B cell (primary cell): ENCODE data around the gene GNA15. TPM values are rescaled to one million over a fixed set of nuclear protein-coding genes. Genes with fewer than 3 reads are reported as not detected.

Source experiments
- ATAC-seq: fragments of 200-7000 bp; cut with Tn5 transposase; one replicate; pipeline ENCODE4 v1.10.0; 2021; ENCODE audit warnings: low read depth, mild to moderate bottlenecking, moderate number of reproducible peaks, moderate library complexity
- CTCF ChIA-PET: fragments of 350-600 bp; sonication (Branson Sonifier 250); formaldehyde crosslinking; loops from one replicate; lab custom pipeline; 2021; ENCODE audit warnings: antibody characterized with exemption, inconsistent platforms; lab: Charles Lee
- POLR2A ChIA-PET: fragments of 350-600 bp; sonication (Branson Sonifier 250); formaldehyde crosslinking; loops from one replicate; lab custom pipeline; 2021; ENCODE audit warnings: antibody characterized with exemption; lab: Charles Lee
- DNase-seq: peaks from one replicate; pipeline ENCODE4 v3.0.0; 2013
- H2AFZ ChIP-seq: 2 replicates; pipeline ENCODE4 v1.6.1; 2012; ENCODE audit warnings: mild to moderate bottlenecking, low read depth, low read length; ENCODE audit not compliant: insufficient read depth, poor library complexity, severe bottlenecking
- H3K27ac ChIP-seq, 2 donors: 1 replicate in 1 of 2; 2 replicates in 1 of 2; pipeline ENCODE4 v1.5.1; 2012 to 2013; ENCODE audit warnings: low read length in 2 of 2, mild to moderate bottlenecking in 2 of 2, moderate library complexity in 1 of 2
- H3K27me3 ChIP-seq, 4 experiments: fragments of 200-600 bp in 1 of 4; sonication (generic) in 1 of 4; replicated peaks in 1 of 4; 1 replicate in 2 of 4; 2 replicates in 2 of 4; pipeline versions ENCODE4 v1.6.1 to v1.7.0; 2013 to 2016; ENCODE audit warnings: low read length in 3 of 4, mild to moderate bottlenecking in 2 of 4, mixed read lengths in 1 of 4, moderate library complexity in 1 of 4; ENCODE audit not compliant: insufficient read depth in 4 of 4, control insufficient read depth in 3 of 4; ENCODE audit errors: control extremely low read depth in 1 of 4
- H3K36me3 ChIP-seq, 2 experiments: replicated peaks in 1 of 2; 1 replicate in 1 of 2; 2 replicates in 1 of 2; pipeline versions ENCODE4 v1.6.1 to v1.7.1; 2013; ENCODE audit warnings: low read length in 1 of 2; ENCODE audit not compliant: insufficient read depth in 2 of 2, control insufficient read depth in 1 of 2; ENCODE audit errors: control extremely low read depth in 1 of 2, extremely low read depth in 1 of 2
- H3K4me1 ChIP-seq, 2 donors: fragments of 200-600 bp in 1 of 2; sonication (generic) in 1 of 2; 1 replicate in 1 of 2; 2 replicates in 1 of 2; pipeline versions ENCODE4 v1.5.1 to v1.6.1; 2013 to 2017; ENCODE audit warnings: low read length in 2 of 2; ENCODE audit not compliant: control insufficient read depth in 2 of 2, insufficient read depth in 2 of 2
- H3K4me2 ChIP-seq: replicated peaks from 2 replicates; pipeline ENCODE3; 2012; ENCODE audit warnings: mild to moderate bottlenecking, low read depth, low read length; ENCODE audit not compliant: poor library complexity, severe bottlenecking
- H3K4me3 ChIP-seq, 5 experiments: fragments of 200-600 bp in 1 of 5; sonication (generic) in 1 of 5; 1 replicate in 3 of 5; 2 replicates in 2 of 5; pipeline versions ENCODE4 v1.5.1 to v1.7.0; 2011 to 2016; ENCODE audit warnings: low read length in 4 of 5, mild to moderate bottlenecking in 4 of 5, low read depth in 2 of 5, control low read depth in 1 of 5, moderate library complexity in 1 of 5; ENCODE audit not compliant: insufficient read depth in 1 of 5; ENCODE audit errors: control extremely low read depth in 1 of 5, extremely low read depth in 1 of 5
- H3K79me2 ChIP-seq: fragments of 200-600 bp; sonication (generic); one replicate; pipeline ENCODE4 v1.6.0; 2016; ENCODE audit warnings: low read length; ENCODE audit not compliant: control insufficient read depth, insufficient read depth
- H3K9ac ChIP-seq: fragments of 200-600 bp; sonication (generic); 2 replicates; pipeline ENCODE4 v1.6.1; 2017; ENCODE audit warnings: mild to moderate bottlenecking, low read length, moderate library complexity
- H3K9me3 ChIP-seq, 3 donors: one replicate each; pipeline versions ENCODE4 v1.6.1 to v1.7.1; 2013; ENCODE audit warnings: low read length in 2 of 3; ENCODE audit not compliant: control insufficient read depth in 2 of 3, insufficient read depth in 1 of 3; ENCODE audit errors: control extremely low read depth in 1 of 3
- H4K20me1 ChIP-seq: 2 replicates; pipeline ENCODE4 v1.6.0; 2012; ENCODE audit warnings: mild to moderate bottlenecking, low read length; ENCODE audit not compliant: insufficient read depth, control insufficient read depth, poor library complexity, severe bottlenecking
- H3K27ac Mint-ChIP-seq: one replicate; pipeline ENCODE4 v1.8.0; 2021; ENCODE audit warnings: mixed read lengths
- H3K27me3 Mint-ChIP-seq: one replicate; pipeline ENCODE4 v1.8.0; 2021; ENCODE audit warnings: mixed read lengths
- H3K4me1 Mint-ChIP-seq: one replicate; pipeline ENCODE4 v1.8.0; 2021; ENCODE audit warnings: mixed read lengths
- H3K4me3 Mint-ChIP-seq: one replicate; pipeline ENCODE4 v1.8.0; 2021; ENCODE audit warnings: mixed read lengths
- H3K9me3 Mint-ChIP-seq: one replicate; pipeline ENCODE4 v1.8.0; 2022; ENCODE audit warnings: mixed read lengths; ENCODE audit not compliant: insufficient read depth
- CTCF ChIP-seq: fragments of 200-600 bp; IDR thresholded peaks from one replicate; pipeline ENCODE4 v1.8.0; 2022; ENCODE audit warnings: antibody characterized with exemption, mild to moderate bottlenecking
- EZH2 ChIP-seq: IDR thresholded peaks from 2 replicates; pipeline ENCODE4 v1.6.1; 2012; ENCODE audit warnings: borderline replicate concordance, low read depth, mild to moderate bottlenecking, moderate library complexity, low read length; ENCODE audit not compliant: insufficient read depth, poor library complexity, severe bottlenecking
- WGBS: methylation state at CpG from one replicate; pipeline ENCODE4 v1.1.5; 2013; ENCODE audit warnings: missing lambda C conversion rate; ENCODE audit not compliant: insufficient coverage; 5-methylcytosine and 5-hydroxymethylcytosine counted together
- intact Hi-C: fragments of 100-400 bp; cut with micrococcal nuclease; formaldehyde crosslinking; loops from one replicate; pipeline ENCODE4 v1.10.0; 2022
- polyA plus RNA-seq: library from polyadenylated mRNA; depleted of rRNA; stranded (reverse); fragments of >200 nt; gene quantifications from 2 replicates; pipeline ENCODE4 v1.2.3, GENCODE V29; 2012
- total RNA-seq, 2 donors: library from RNA; stranded (reverse); fragments of 120-200 nt in 1 of 2; gene quantifications; 1 replicate in 1 of 2; 2 replicates in 1 of 2; pipeline versions ENCODE4 v1.2.3 to v1.2.4, GENCODE V29; 2013 to 2022

Gene GNA15
- total and polyA plus RNA-seq, 2 donors (not counting 1 experiment from before 2014, with no cell fraction given) = 0.37 to 0.52 TPM

- Histone ChIP-seq H3K27ac (no peak overlapping the region), H2AFZ (no peak overlapping the region), H3K4me2 (no peak overlapping the region), H3K9me3 (peaks cover 0 to 2% (median 0%) of the 10 kb centered on the region in 3 donors), H3K36me3 (no peaks in the 10 kb centered on the region), H3K79me2 (peaks cover 49% of the 10 kb centered on the region), H3K27me3 (peaks cover 0 to 24% (median 10%) of the 10 kb centered on the region in 4 experiments), H3K4me3 (no peak overlapping the region), H4K20me1 (peaks cover 40% of the 10 kb centered on the region), H3K4me1 (peaks cover 35 to 46% of the 10 kb centered on the region in 2 donors), H3K9ac (no peak overlapping the region)
- 96% methylated on average over 24 of the region's 24 CpGs for WGBS
- intact Hi-C loops = no loop called here
- ChIA-PET CTCF (interaction anchor here (0.9 to 1.7 kb wide), 6 partner anchors 11 to 147 kb away, joined by 3 to 10 read pairs (median 4); no protein-coding TSS in a partner anchor), POLR2A (interaction anchor here (0.6 kb wide), 1 partner anchor 131 kb away, joined by 5 read pairs; no protein-coding TSS in a partner anchor)
- ATAC-seq = no peak
- no peak for TF ChIP-seq CTCF
- Mint-ChIP-seq H3K4me3 (no peak overlapping the region), H3K9me3 (no peaks in the 10 kb centered on the region), H3K4me1 (peaks cover 29% of the 10 kb centered on the region), H3K27me3 (peaks cover 8% of the 10 kb centered on the region), H3K27ac (no peak overlapping the region)
- no peak for DNase-seq
Measured at GRCh38 chr19:3097442-3097871, 38.4 kb upstream of the GNA15 start.

GRCh38 chr19:3098141-3098514, 37.7 kb upstream of the GNA15 start:
- H3K27me3 Mint-ChIP-seq = peaks cover 8% of the 10 kb centered on the region
- Histone ChIP-seq H3K4me3 (no peak overlapping the region), H3K4me2 (peak overlapping the region; percentile 80), H3K9ac (no peak overlapping the region), H2AFZ (no peak overlapping the region), H3K9me3 (peaks cover 0 to 2% (median 0%) of the 10 kb centered on the region in 3 donors), H3K4me1 (peaks cover 35 to 46% of the 10 kb centered on the region in 2 donors), H3K27ac (no peak overlapping the region), H3K27me3 (peaks cover 0 to 24% (median 10%) of the 10 kb centered on the region in 4 experiments), H3K36me3 (no peaks in the 10 kb centered on the region), H3K79me2 (peaks cover 52% of the 10 kb centered on the region), H4K20me1 (peaks cover 40% of the 10 kb centered on the region)
- ATAC-seq = no peak
- ChIA-PET POLR2A (interaction anchor here (0.6 kb wide), 1 partner anchor 132 kb away, joined by 5 read pairs; no protein-coding TSS in a partner anchor), CTCF (interaction anchor here (0.6 to 1.7 kb wide), 8 partner anchors 10 to 148 kb away, joined by 3 to 10 read pairs (median 4); no protein-coding TSS in a partner anchor)
- H3K27ac Mint-ChIP-seq = no peak overlapping the region
- TF ChIP-seq EZH2 (no peak), CTCF (no peak)
- WGBS = 92% methylated on average over 18 of the region's 18 CpGs
- H3K4me1 Mint-ChIP-seq = peaks cover 29% of the 10 kb centered on the region
- no peak overlapping the region for H3K4me3 Mint-ChIP-seq
- no peaks in the 10 kb centered on the region for H3K9me3 Mint-ChIP-seq
- no peak for DNase-seq
- intact Hi-C loops = no loop called here
